BLaER1 (cell line): Measurements from ENCODE around the gene RSAD1.

Experiments
- H3K27ac ChIP-seq: shearing (Covaris generic); formaldehyde crosslinking; 2 replicates; pipeline ENCODE4 v1.8.1; 2022
- H3K27me3 ChIP-seq: shearing (Covaris generic); formaldehyde crosslinking; 2 replicates; pipeline ENCODE4 v1.8.1; 2022
- H3K36me3 ChIP-seq: shearing (Covaris generic); formaldehyde crosslinking; 2 replicates; pipeline ENCODE4 v1.8.1; 2022
- H3K4me1 ChIP-seq: shearing (Covaris generic); formaldehyde crosslinking; 2 replicates; pipeline ENCODE4 v1.8.1; 2022
- H3K4me2 ChIP-seq: shearing (Covaris generic); formaldehyde crosslinking; 2 replicates; pipeline ENCODE4 v1.8.1; 2022
- H3K4me3 ChIP-seq: shearing (Covaris generic); formaldehyde crosslinking; 2 replicates; pipeline ENCODE4 v1.8.1; 2022
- H3K9ac ChIP-seq: shearing (Covaris generic); formaldehyde crosslinking; 2 replicates; pipeline ENCODE4 v1.8.1; 2022
- H3K9me3 ChIP-seq: shearing (Covaris generic); formaldehyde crosslinking; 2 replicates; pipeline ENCODE4 v1.8.1; 2022
- H4K20me1 ChIP-seq: shearing (Covaris generic); formaldehyde crosslinking; 2 replicates; pipeline ENCODE4 v1.8.1; 2022
- Cebpa-rat ChIP-seq: shearing (Covaris generic); IDR thresholded peaks from 2 replicates; pipeline ENCODE4 v1.8.1; 2022

Gene RSAD1

DNA sequence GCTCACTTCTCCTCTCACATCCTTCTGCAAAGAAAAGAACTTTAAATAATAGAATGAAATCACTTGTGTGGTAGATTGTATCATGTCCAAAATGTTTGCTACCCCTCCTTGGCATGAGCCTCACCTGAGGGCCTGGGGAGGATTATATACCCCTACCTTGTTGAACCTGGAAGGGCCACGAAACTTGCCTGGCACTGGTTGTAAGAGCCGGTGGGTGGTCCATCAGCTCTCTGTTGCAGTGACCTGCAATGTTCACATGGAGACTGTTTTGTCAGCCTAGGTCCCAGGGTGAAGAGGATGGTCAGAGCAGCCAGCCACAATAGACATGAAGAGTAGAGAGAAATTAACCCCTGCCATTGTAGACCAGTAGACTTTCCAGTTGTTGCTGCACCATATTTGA, 10.2 kb downstream of the RSAD1 start:
- TF ChIP-seq Cebpa-rat: no peak
- H3K27me3 ChIP-seq: no peaks in the 10 kb centered on the region
- no peak overlapping the region for H3K27ac ChIP-seq
- H3K4me2 ChIP-seq: no peak overlapping the region
- no peaks in the 10 kb centered on the region for H4K20me1 ChIP-seq
- no peaks in the 10 kb centered on the region for H3K9me3 ChIP-seq
- no peak overlapping the region for H3K9ac ChIP-seq
- H3K4me3 ChIP-seq: no peak overlapping the region
- peaks cover 37% of the 10 kb centered on the region for H3K36me3 ChIP-seq
- no peaks in the 10 kb centered on the region for H3K4me1 ChIP-seq

DNA sequence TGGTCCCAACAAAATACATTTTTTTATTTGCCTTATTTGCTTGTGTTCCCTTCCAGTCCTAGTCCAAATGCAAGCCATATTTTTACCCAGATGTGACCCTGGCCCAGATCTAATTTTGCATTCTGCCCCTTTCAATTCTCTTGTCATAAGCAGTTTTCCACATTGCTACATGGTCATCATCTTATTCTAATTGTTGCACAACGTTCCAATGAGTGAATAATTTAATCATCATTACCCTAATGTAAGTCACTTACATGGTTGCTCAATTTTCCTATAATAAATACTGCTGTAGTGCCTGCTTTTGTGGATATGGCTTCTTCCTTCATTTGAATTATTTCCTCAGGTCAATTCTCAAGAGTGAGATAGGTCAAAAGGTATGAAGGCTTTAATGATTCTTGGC, 12.8 kb downstream of the RSAD1 start:
- H3K9ac ChIP-seq: no peak overlapping the region
- no peak overlapping the region for H3K27ac ChIP-seq
- TF ChIP-seq Cebpa-rat: no peak
- H3K36me3 ChIP-seq: peaks cover 12% of the 10 kb centered on the region
- no peaks in the 10 kb centered on the region for H4K20me1 ChIP-seq
- no peaks in the 10 kb centered on the region for H3K9me3 ChIP-seq
- H3K4me1 ChIP-seq: no peaks in the 10 kb centered on the region
- H3K27me3 ChIP-seq: no peaks in the 10 kb centered on the region
- H3K4me3 ChIP-seq: no peak overlapping the region
- no peak overlapping the region for H3K4me2 ChIP-seq

DNA sequence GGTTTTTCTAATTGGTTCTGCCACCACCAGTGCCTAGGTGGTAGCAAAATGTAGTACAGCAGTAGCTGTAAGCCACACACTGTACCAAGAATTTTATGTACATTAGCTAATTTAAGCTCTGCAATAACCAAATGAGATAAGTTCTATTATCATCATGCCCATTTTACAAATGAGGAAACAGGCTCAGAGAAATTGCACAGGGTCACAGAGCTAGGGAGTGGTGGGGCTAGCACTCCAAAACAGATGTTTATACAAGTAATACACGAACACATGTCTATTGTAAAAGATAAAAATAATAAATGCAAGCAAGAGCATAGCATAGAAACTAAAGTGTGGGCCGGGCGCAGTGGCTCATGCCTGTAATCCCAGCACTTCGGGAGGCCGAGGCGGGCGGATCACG, 13.6 kb downstream of the RSAD1 start:
- Histone ChIP-seq H3K4me2 (no peak overlapping the region), H3K4me3 (no peak overlapping the region), H4K20me1 (no peaks in the 10 kb centered on the region), H3K9me3 (no peaks in the 10 kb centered on the region), H3K27ac (no peak overlapping the region), H3K9ac (no peak overlapping the region), H3K4me1 (no peaks in the 10 kb centered on the region), H3K27me3 (no peaks in the 10 kb centered on the region), H3K36me3 (peaks cover 5% of the 10 kb centered on the region)
- no peak for TF ChIP-seq Cebpa-rat

DNA sequence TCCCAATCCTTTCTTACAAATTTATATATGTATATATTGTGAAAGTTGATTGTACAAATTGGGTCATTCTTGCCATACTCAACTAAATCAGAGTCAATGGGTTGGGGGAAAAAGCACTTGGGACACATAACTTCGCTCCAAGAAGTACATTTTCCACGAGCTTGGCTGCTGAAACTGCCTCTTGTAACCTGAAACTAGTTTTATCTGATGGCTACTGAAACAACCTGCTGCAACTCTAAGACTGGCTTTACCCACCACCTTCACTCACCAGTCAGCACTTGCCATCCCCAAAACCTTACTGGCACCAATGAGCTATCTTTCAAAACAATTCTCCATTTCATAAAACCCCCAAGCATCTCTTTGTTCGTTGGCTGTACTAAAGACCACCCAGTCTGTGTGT, 15.1 kb downstream of the RSAD1 start:
- Histone ChIP-seq H3K4me3 (no peak overlapping the region), H4K20me1 (no peaks in the 10 kb centered on the region), H3K36me3 (no peaks in the 10 kb centered on the region), H3K4me2 (no peak overlapping the region), H3K27ac (no peak overlapping the region), H3K27me3 (no peaks in the 10 kb centered on the region), H3K9me3 (no peaks in the 10 kb centered on the region), H3K9ac (no peak overlapping the region), H3K4me1 (no peaks in the 10 kb centered on the region)
- no peak for TF ChIP-seq Cebpa-rat

DNA sequence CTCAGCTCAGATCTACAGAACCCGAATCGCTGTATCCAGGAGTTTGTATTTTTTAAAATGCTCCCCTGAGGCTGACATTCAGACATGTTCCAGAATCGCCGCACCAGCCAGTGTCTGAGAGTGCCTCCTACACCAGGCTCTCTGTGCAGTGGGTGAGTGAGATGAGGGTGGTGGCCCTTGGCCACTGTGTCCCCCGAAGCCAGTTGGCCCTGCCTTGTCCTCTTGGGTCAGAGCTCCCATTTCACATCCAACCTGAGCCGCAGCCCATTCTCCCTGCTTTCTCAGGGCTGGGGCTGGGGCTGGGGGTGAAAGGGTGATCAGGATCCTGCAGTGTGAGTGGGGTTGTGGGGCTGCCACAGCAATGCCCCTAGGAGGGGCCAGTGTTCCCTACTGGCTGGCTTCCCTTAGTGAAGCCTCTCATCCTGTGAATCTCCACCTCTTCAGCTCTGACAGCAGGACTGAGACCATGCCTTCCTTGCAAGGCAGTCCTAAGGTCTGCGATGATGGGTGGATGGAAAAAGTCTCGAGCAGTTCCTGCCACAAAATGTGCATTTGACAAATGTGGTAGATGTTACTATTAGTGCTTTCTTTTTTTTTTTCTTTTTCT, 16.7 kb downstream of the RSAD1 start:
- no peaks in the 10 kb centered on the region for H4K20me1 ChIP-seq
- no peaks in the 10 kb centered on the region for H3K9me3 ChIP-seq
- H3K27me3 ChIP-seq: no peaks in the 10 kb centered on the region
- no peak overlapping the region for H3K27ac ChIP-seq
- H3K4me3 ChIP-seq: no peak overlapping the region
- no peak overlapping the region for H3K4me2 ChIP-seq
- no peaks in the 10 kb centered on the region for H3K4me1 ChIP-seq
- no peak for TF ChIP-seq Cebpa-rat
- no peaks in the 10 kb centered on the region for H3K36me3 ChIP-seq
- H3K9ac ChIP-seq: no peak overlapping the region

DNA sequence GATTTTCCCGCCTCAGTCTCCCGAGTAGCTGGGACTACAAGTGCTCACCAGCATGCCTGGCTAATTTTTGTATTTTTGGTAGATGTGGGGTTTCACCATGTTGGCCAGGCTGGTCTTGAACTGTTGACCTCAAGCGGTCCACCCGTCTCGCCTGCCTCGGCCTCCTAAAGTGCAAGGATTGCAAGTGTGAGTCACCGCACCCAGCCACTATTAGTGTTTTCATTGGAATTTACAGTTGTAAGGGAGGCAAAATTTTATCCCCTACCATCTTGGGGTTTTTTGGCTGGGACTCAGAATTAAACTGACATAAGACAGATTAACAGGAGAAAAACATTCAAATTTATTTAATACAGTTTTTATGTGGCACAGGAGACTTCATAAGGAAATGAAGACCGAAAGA, 17.3 kb downstream of the RSAD1 start:
- no peak for TF ChIP-seq Cebpa-rat

DNA sequence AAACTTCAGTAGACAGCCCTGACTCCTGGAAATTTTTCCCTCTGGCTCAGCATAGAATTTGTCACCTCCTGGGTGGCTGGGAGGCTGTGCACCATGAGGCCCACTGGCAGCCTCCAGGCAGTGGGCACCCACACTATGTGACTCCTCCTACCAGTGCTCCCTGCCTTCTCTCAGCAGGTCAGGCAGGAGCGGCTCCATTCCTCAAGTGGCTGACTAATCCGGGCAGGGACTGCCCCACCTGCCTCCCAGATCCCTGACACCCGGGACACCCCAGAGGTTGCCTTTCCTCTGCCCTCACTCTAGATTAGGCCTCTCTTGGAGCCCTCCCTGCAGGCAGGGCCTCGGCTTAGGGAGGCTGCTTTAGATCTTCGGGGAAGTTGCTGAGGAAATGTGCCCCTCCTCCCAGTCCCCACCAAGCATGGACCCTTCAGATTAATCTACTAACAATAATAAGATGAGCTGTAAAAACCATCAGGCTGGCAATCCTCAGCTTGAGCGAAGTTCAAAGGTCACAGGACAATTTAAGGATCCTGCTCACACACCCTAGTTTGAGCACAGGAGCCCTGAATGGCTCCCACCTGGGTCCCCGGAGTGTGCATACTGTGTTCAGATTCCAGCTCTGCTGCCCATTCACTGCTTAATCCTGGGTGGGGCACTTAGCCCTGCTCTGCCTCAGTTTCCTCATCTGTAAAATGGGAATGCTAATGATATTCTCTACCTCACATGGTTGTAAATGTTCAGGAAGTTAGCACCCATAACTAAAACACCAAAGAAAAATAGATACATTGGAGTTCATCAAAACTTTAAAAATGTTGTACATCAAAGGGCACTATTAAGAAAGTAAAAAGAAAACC, 19.6 kb downstream of the RSAD1 start:
- no peaks in the 10 kb centered on the region for H3K9me3 ChIP-seq
- no peaks in the 10 kb centered on the region for H3K36me3 ChIP-seq
- no peaks in the 10 kb centered on the region for H3K4me1 ChIP-seq
- TF ChIP-seq Cebpa-rat: no peak
- H4K20me1 ChIP-seq: no peaks in the 10 kb centered on the region
- no peak overlapping the region for H3K4me2 ChIP-seq
- H3K9ac ChIP-seq: no peak overlapping the region
- no peak overlapping the region for H3K4me3 ChIP-seq
- no peak overlapping the region for H3K27ac ChIP-seq
- H3K27me3 ChIP-seq: no peaks in the 10 kb centered on the region

More for the DNA sequence above, 17.3 kb downstream of the RSAD1 start:
- H3K4me3 ChIP-seq: no peak overlapping the region
- no peaks in the 10 kb centered on the region for H3K27me3 ChIP-seq
- H3K27ac ChIP-seq: no peak overlapping the region
- no peak overlapping the region for H3K4me2 ChIP-seq
- H3K36me3 ChIP-seq: no peaks in the 10 kb centered on the region
- no peaks in the 10 kb centered on the region for H4K20me1 ChIP-seq
- no peaks in the 10 kb centered on the region for H3K4me1 ChIP-seq
- no peak overlapping the region for H3K9ac ChIP-seq
- no peaks in the 10 kb centered on the region for H3K9me3 ChIP-seq

DNA sequence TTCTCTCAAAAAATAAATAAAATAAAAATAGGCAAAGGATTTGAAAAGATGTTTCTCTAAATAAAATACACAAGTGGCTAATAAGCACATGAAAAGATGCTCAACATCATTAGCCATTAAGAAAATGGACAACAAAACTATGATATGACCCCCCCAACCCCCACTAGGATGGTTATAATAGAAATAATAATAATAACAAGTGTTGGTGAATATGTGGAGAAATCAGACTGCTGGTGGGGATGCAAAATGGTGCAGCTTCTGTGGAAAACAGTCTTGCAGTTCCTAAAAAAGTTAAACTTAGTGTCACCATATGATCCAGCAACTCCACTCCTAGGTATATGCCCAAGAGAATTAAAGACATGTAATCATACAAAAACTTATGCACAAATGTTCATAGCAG, 20.6 kb downstream of the RSAD1 start:
- no peak for TF ChIP-seq Cebpa-rat
- H3K36me3 ChIP-seq: no peaks in the 10 kb centered on the region

DNA sequence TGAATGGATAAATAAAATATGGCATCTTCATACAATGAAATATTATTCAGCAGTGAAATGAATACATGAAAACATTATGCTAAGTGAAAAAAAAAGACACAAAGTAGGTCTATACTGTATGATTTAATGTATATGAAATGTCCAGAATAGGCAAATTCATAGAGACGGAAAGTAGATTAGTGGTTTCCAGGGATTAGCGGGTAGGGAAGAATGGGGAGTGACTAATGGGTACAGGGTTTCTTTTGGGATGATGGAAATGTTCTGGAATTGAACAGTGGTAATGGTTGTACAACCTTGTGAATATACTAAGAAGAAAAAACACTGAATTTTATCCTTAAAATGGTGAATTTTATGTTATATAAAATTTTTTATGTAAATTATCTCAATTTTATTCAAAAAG, 21.1 kb downstream of the RSAD1 start:
- Histone ChIP-seq H3K9me3 (no peaks in the 10 kb centered on the region), H4K20me1 (no peaks in the 10 kb centered on the region), H3K4me1 (no peaks in the 10 kb centered on the region), H3K4me2 (no peak overlapping the region), H3K27me3 (no peaks in the 10 kb centered on the region), H3K27ac (no peak overlapping the region), H3K36me3 (no peaks in the 10 kb centered on the region), H3K4me3 (no peak overlapping the region), H3K9ac (no peak overlapping the region)
- TF ChIP-seq Cebpa-rat: no peak

More for the DNA sequence above, 20.6 kb downstream of the RSAD1 start:
- Histone ChIP-seq H3K27me3 (no peaks in the 10 kb centered on the region), H4K20me1 (no peaks in the 10 kb centered on the region), H3K4me1 (no peaks in the 10 kb centered on the region), H3K9ac (no peak overlapping the region), H3K27ac (no peak overlapping the region), H3K4me3 (no peak overlapping the region), H3K4me2 (no peak overlapping the region), H3K9me3 (no peaks in the 10 kb centered on the region)

DNA sequence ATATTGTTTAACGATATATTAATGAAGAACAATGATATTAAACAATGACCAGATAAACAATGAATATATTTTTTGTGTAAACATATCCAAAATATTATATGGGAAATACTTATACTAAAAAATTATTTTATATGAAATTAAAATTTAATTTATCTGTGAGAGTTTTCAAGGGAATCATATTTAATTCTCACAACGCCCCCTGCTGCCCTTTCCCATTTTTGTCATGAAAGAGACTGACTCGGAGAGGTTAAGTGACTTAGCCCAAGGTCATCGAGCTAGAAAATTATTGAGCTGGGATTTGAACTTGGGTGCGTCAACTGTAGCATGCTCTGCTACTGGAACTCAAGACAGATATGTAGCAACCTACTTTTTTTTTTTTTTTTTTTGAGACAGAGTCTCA, 22.4 kb downstream of the RSAD1 start:
- Histone ChIP-seq H3K27ac (no peak overlapping the region), H3K4me3 (no peak overlapping the region), H3K9ac (no peak overlapping the region), H3K9me3 (no peaks in the 10 kb centered on the region), H3K4me1 (no peaks in the 10 kb centered on the region), H3K27me3 (peaks cover 3% of the 10 kb centered on the region; the same call in 1 of the 2 replicates), H3K36me3 (no peaks in the 10 kb centered on the region), H3K4me2 (no peak overlapping the region), H4K20me1 (no peaks in the 10 kb centered on the region)
- TF ChIP-seq Cebpa-rat: no peak
